ENCODE data around the gene RBBP9. TPM values are rescaled to one million over a fixed set of nuclear protein-coding genes. Genes with fewer than 3 reads are reported as not detected.

RBBP9 gene
- total RNA-seq (ENCODE audit: unreplicated experiment) = 22.9 TPM
- long read RNA-seq, partial matches to known transcripts = 0 of 5 reads
- long read RNA-seq, other reads (novel, unspliced or antisense) = 2 of 5 reads

GRCh38 chr20:18496740-18497592, at the start of gene RBBP9:
Gene RBBP9 (minus strand): TSS chr20:18497225. CDS start chr20:18497167, 58 bp downstream.
- Mint-ChIP-seq H3K36me3 (ENCODE audit: unreplicated experiment) (peaks cover 7% of the 10 kb centered on the region), H3K4me3 (ENCODE audit: unreplicated experiment) (peak within 1 kb of the TSS; percentile 95)
- TF ChIP-seq CTCF (IDR thresholded peaks at IDR 0.05; ENCODE audit: partially characterized antibody, unreplicated experiment) = no peak

GRCh38 chr20:18545566-18545965, 48.5 kb upstream of the RBBP9 start:
- TF ChIP-seq CTCF (IDR thresholded peaks at IDR 0.05; ENCODE audit: partially characterized antibody, unreplicated experiment) = no peak
- no peaks in the 10 kb centered on the region for H3K27me3 Mint-ChIP-seq (ENCODE audit: unreplicated experiment)
- H3K4me1 Mint-ChIP-seq (ENCODE audit: low read depth, unreplicated experiment) = no peaks in the 10 kb centered on the region
- H3K4me3 Mint-ChIP-seq (ENCODE audit: unreplicated experiment) = no peak overlapping the region
- no peak overlapping the region for H3K27ac Mint-ChIP-seq (ENCODE audit: unreplicated experiment)
- no peaks in the 10 kb centered on the region for H3K9me3 Mint-ChIP-seq (ENCODE audit: unreplicated experiment)
- DNase-seq = no peak
- H3K36me3 Mint-ChIP-seq (ENCODE audit: unreplicated experiment) = no peaks in the 10 kb centered on the region

More at GRCh38 chr20:18496740-18497592, at the start of gene RBBP9:
- Mint-ChIP-seq H3K4me1 (ENCODE audit: low read depth, unreplicated experiment) (peaks cover 2% of the 10 kb centered on the region), H3K27me3 (ENCODE audit: unreplicated experiment) (peaks cover 3% of the 10 kb centered on the region), H3K9me3 (ENCODE audit: unreplicated experiment) (peaks cover 2% of the 10 kb centered on the region), H3K27ac (ENCODE audit: unreplicated experiment) (peak within 1 kb of the TSS; percentile 97)
- peak; percentile 92 for DNase-seq

- H3K4me3 Mint-ChIP-seq (ENCODE audit: unreplicated experiment) = no peak overlapping the region
- peaks cover 5% of the 10 kb centered on the region for H3K36me3 Mint-ChIP-seq (ENCODE audit: unreplicated experiment)
- H3K9me3 Mint-ChIP-seq (ENCODE audit: unreplicated experiment) = peaks cover 3% of the 10 kb centered on the region
- H3K27ac Mint-ChIP-seq (ENCODE audit: unreplicated experiment) = no peak overlapping the region
- DNase-seq = no peak
- no peaks in the 10 kb centered on the region for H3K4me1 Mint-ChIP-seq (ENCODE audit: low read depth, unreplicated experiment)
- no peak for TF ChIP-seq CTCF (IDR thresholded peaks at IDR 0.05; ENCODE audit: partially characterized antibody, unreplicated experiment)
- H3K27me3 Mint-ChIP-seq (ENCODE audit: unreplicated experiment) = no peaks in the 10 kb centered on the region
Observed at GRCh38 chr20:18543932-18544331, 46.9 kb upstream of the RBBP9 start.

GRCh38 chr20:18543216-18543615, 46.2 kb upstream of the RBBP9 start:
- H3K4me1 Mint-ChIP-seq (ENCODE audit: low read depth, unreplicated experiment) = no peaks in the 10 kb centered on the region
- no peak overlapping the region for H3K27ac Mint-ChIP-seq (ENCODE audit: unreplicated experiment)
- DNase-seq = no peak
- H3K36me3 Mint-ChIP-seq (ENCODE audit: unreplicated experiment) = peaks cover 5% of the 10 kb centered on the region
- no peak for TF ChIP-seq CTCF (IDR thresholded peaks at IDR 0.05; ENCODE audit: partially characterized antibody, unreplicated experiment)
- no peak overlapping the region for H3K4me3 Mint-ChIP-seq (ENCODE audit: unreplicated experiment)
- H3K27me3 Mint-ChIP-seq (ENCODE audit: unreplicated experiment) = no peaks in the 10 kb centered on the region
- peaks cover 3% of the 10 kb centered on the region for H3K9me3 Mint-ChIP-seq (ENCODE audit: unreplicated experiment)

GRCh38 chr20:18541741-18542140, 44.7 kb upstream of the RBBP9 start:
- Mint-ChIP-seq H3K27me3 (ENCODE audit: unreplicated experiment) (peaks cover 2% of the 10 kb centered on the region), H3K4me1 (ENCODE audit: low read depth, unreplicated experiment) (no peaks in the 10 kb centered on the region), H3K36me3 (ENCODE audit: unreplicated experiment) (peaks cover 5% of the 10 kb centered on the region), H3K9me3 (ENCODE audit: unreplicated experiment) (peaks cover 5% of the 10 kb centered on the region), H3K4me3 (ENCODE audit: unreplicated experiment) (no peak overlapping the region), H3K27ac (ENCODE audit: unreplicated experiment) (no peak overlapping the region)
- no peak for DNase-seq
- no peak for TF ChIP-seq CTCF (IDR thresholded peaks at IDR 0.05; ENCODE audit: partially characterized antibody, unreplicated experiment)
